HS-5 (cell line): ENCODE measurements around the gene SCNN1B.
"Not testable (repeated sequence)": the region's sequence is repeated elsewhere in the genome, so short reads cannot be mapped to it uniquely, and the experiment has no call there.

Experiments
- DNase-seq: peaks from one replicate; pipeline ENCODE4 v3.0.0-alpha.2; 2012; ENCODE audit warnings: low read depth

Gene SCNN1B

DNA sequence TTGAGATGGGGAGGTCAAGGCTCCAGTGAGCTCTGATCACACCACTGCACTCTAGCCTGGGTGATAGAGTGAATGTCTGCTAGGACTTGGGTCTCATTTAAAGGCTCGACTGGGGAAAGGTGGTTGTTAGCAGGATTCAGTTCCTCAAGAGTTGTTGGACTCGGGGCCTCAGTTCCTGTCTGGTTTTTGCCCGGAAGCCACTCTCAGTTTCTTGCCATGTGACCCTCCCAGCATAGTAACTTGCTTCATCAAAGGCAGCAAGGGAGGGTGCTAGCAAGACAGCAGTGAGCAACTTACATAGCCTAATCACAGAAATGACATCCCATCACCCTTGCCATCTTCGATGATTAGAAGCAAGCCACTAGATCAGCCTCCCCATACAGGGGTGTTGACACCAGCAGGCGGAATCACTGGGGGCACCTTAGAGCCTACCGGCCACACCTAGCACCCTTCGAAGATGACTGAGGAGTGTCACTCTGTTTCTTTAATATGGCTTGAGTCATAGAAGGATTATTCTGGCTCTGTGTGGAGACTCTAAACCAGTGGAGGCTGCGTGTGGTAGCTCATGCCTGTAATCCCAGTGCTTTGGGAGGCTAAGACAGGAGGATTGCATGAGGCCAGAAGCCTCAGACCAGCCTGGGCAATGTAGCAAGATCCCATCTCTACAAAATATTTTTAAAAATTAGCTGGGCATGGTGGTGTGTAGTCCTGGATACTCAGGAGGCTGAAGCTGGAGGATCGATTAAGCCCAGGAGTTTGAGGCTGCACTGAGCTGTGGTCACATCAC, 13.2 kb upstream of the SCNN1B start:
- no peak for DNase-seq

DNA sequence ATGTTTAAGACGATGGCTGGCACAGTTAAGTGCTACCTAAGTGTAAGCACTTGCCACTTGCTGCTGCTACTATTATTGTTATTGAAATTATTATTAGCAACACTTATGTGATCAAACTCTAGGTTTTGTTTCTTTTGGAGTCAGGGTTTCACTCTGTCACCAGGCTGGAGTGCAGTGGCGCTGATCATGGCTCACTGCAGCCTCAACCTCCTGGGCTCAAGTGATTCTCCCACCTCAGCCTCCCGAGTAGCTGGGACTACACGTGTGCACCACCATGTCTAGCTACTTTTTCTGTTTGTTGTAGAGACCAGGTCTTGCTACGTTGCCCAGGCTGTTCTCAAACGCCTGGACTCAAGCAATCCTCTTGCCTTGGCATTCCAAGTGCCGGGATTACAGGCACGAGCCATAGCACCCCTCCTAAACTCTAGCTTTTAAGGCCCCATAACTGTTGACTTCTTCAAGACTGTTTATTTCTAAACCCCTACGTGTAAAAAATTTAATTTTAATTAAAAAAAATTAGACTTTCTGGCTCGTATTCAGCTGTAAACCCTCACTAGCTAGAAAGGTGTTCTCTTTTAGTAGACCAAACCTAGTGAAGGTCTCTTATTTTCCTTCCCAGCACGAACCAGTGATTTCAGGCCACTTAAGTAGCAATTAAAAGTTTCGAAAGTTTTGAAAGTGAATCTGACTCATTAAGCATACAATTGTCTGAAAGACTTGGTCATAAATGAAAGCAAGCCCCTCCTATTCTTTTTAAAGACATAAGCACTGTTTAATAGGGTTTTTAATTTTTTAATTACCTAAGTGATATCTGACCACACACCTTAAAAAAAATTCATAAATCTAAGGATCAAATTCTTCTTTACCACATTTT, 11.7 kb upstream of the SCNN1B start:
- no peak for DNase-seq

DNA sequence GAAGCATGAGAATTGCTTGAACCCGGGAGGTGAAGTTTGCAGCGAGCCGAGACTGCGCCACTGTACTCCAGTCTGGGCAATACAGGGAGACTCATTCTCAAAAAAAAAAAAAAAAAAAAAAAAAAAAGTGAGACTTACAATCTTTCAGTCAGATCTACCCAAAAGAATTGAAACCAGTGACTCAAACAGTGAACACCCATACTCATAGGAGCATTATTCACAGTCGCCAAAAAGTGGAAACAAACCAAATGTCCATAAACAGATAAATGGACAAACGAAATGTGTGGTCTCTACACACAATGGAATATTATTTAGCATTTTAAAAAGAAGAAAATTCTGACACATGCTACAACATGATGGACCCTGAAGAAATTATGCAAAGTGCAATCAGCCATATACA, 9.1 kb upstream of the SCNN1B start:
- no peak for DNase-seq

DNA sequence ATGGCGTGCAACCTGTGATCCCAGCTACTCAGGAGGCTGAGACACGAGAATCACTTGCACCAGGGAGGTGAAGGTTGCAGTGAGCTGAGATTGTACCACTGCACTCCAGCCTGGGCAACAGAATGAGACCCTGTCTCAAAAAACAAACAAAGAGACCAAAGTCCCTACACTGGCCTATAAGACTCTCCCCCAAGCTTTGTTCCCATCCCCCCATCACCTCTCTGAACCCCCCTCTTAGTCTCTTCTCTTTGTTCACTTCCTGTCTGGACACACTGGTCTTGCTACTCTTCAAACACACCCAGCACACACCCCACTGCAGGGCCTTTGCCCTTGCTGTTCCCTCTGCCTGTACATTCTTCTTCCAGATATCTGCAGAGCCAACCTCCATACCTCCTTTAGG, 7.8 kb upstream of the SCNN1B start:
- no peak for DNase-seq

DNA sequence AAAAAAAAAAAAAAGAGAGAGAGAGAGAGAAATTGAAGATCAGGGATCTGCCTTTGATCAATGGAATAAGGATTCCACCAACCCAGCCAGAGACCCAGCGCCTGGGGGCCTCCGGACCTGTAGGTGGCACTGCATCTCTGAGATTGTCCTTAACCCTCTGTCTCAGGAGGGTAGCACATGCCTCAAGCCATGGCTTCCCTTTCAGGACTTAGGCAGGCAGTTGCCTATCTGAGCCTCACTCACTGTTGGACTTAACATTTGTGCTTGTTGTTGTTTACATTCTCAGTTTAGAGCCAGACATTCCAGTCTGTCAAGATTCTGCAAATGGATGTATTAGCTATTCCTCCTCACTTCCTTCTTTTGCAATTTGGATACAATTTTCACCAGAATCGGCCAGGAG, 5.1 kb upstream of the SCNN1B start:
- no peak for DNase-seq

DNA sequence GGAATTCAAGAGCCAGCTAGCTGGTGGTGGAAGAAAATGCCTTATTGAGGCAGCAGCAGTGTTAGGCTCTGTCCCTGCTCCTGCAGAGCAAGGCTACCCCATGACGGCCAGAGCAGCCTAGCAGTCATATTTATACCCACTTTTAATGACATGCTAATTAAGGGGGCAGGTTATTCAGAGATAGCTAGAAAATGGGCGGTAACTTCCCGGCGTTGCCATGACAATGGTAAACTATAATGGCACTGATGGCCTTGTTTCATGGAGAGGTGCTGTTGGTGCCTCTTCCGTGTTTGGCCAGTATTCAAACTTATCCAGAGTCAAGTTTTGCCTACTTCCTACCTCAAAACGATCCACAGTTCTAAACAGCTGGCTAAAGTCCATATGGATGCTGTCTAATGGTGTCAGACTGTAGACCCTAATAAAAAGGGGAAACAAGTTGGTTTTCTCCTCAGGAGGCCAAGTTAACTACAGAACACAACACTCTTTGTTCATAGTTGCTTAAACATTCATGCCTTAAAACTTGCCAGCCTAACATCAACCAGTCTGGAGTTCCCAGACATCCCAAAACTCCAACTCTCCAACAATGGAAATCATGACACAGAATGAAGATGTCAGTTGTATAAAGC, 3.7 kb upstream of the SCNN1B start:
- DNase-seq = no peak

DNA sequence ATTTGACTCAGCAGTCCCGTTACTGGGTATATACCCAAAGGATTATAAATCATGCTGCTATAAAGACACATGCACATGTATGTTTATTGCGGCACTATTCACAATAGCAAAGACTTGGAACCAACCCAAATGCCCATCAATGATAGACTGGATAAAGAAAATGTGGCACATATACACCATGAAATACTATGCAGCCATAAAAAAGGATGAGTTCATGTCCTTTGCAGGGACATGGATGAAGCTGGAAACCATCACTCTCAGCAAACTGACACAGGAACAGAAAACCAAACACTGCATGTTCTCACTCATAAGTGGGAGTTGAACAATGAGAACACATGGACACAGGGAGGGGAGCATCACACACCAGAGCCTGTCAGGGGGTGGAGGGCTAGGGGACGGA, 2.3 kb upstream of the SCNN1B start:
- not testable (repeated sequence) for DNase-seq

DNA sequence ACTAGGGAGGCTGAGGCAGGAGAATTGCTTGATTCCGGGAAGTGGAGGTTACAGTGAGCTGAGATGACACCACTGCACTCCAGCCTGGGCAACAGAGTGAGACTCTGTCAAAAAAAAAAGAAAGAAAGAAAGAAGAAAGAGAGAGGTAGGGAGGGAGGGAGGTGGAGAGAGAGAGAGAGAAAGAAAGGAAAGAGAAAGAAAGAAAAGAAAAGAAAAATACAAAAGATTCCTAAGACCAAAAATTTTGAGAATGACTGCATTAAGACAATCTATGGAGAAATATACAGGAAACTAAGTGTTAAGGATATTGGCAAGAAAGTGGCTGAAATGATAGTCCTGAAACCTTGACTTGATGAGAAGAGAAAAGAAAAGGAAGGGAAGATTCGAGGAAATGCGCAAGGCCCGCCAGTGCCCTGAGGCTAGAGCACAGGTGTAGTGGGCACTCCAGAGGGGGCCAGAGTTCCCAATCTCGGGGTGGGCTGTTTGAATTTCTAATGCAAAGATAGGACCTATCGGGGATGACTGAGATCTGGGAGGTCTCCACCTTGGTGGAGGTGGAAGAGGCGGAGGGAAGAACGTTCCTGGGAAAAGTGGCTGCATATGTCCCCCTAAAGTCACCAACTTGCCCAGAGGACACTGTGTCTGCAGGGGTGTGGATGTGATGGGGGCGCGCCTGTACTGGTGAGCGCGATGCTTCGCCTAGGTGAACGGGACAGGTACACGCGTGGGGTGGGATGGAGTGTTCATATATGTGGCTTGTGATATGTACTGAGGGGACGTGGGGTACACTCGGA, 654 bp upstream of the SCNN1B start:
- DNase-seq = no peak

DNA sequence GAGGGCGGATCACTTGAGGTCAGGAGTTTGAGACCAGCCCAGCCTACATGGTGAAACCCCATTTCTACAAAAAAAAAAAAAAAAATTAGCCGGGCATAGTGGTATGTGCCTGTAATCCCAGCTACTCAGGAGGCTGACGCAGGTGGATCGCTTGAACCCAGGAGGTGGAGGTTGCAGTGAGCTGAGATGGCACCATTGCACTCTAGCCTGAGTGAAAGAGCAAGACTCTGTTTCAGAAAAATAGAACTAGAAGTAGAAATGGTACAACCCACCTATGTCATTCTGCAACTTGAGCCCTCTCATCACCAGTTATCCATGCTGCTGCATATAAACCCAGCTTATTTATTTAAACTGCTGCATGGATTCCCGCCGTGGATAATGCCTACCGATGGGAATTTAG, 1.6 kb downstream of the SCNN1B start:
- DNase-seq = no peak

DNA sequence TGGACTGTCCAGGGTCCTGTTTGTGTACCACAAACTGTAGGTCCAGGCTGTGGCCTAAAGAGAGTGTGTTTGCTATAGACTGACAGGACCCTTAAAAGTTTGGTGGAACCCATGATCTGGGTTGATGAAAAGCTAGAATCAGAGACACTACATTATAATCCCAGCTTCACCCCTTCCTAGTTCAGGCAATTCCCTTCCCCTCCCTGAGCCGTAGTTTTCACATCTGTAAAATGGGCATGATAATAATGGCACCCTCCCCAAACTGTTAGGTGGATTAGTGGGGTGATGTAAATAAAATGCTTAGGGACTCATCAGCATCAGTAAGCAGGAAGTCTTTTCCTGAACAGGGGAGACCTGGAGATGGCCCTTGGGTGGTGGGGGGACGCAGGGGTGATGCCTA, 2.5 kb downstream of the SCNN1B start:
- no peak for DNase-seq

DNA sequence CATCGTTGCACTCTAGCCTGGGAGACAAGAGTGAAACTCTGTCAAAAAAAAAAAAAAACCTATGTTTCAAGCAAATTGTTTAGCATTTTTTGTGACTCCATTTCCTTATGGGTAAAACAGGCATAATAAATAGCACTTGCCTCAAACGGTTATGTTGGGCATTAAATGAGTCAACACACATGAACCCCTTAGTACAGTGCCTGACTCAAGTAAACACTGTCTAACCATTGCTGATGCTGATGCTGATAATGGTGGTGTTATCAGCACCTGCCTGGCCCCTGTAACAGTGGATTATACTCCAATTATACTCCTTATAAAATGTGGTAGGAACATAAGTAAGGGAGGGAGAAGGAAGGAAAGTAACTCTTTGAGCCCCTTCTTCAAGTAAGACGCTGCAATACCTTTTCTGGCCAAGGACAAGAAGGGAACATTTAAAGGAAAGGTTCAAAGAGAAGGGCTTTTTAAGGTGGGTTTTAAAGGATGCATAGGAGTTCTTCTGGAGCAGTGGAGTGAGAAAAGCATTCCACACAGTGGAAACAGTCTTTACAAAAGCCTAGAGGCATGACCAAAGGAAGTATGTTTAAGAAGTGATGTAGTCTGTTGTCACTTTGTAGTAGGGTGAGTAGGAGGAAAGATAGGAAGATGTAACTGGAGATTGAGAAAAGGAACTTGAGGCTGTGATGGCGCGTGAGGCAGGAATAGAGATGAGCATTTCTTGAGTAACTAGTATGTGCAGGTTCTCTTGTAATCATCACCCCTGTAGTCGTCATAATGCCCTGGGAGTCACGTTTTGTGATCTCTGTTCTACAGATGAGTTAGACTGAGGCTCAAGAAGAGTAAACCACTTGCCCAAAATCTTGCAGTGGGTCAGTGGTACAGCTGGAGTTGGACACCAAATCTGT, 4.3 kb downstream of the SCNN1B start:
- no peak for DNase-seq

DNA sequence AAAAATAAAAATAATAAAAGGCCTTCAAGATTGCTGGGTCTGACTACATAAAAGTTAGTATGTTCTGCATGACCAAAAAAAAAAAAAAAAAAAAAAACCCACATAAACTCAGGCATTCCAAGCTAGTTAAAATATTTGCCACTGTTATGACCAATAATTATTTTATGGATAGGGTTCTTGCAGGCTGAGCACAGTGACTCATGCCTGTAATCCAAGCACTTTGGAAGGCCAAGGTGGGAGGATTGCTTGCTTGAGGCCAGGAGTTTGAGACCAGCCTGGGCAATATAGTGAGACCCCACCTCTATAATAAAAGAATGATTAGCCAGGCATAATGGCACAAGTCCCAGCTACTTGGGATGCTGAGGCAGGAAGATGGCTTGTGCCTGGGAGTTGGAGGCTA, 8.1 kb downstream of the SCNN1B start:
- no peak for DNase-seq

DNA sequence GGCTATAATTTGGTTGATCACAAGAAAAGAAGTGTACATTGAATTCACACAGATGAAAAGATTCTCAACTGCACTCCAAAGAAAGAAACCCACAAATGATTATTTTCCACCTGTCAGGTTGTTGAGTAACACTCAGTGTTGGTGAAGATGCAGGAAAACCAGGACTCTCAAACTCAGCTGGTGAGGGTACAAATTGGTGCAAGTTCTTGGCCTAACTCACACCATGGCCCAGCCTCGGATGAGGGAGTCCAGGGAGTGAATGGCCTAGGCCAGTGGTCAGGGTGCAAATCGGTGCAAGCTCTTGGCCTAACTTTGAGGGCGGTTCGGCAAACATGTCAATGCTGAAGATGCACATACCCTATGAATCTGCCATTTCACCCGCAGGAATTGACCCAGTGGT, 8.6 kb downstream of the SCNN1B start:
- DNase-seq = no peak

DNA sequence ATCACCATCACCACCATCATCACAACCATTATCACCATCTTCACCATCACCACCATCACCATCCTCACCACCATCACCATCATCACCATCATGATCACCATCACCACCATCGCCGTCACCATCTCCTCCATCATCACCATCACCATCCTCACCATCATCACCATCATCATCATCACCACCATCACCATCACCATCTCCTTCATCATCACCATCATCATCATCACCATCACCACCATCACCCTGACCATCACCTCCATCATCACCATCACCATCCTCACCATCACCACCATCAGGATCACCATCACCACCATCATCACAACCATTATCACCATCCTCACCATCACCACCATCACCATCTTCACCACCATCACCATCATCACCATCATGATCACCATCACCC, 14.1 kb downstream of the SCNN1B start:
- no peak for DNase-seq

DNA sequence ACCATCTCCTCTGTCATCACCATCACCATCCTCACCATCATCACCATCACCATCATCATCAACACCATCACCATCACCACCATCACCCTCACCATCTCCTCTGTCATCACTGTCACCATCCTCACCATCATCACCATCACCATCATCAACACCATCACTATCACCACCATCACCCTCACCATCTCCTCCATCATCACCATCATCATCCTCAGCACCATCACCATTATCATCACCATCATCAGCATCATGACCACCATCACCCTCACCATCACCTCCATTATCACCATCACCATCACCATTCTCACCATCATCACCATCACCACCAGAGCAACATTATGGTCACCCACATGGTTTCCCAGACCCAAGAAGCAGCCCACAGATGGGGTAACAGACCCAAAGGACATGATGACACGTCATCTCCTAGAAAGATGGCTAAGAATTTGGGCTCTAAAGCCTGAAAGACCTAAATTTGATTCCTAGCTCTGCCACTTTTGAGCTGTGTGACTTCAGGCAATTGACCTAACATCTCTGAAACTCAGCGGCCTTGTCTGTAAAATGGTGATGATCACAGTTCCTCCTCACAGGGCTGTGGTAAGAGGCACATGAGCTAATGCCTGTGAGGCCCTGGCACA, 14.6 kb downstream of the SCNN1B start:
- no peak for DNase-seq

DNA sequence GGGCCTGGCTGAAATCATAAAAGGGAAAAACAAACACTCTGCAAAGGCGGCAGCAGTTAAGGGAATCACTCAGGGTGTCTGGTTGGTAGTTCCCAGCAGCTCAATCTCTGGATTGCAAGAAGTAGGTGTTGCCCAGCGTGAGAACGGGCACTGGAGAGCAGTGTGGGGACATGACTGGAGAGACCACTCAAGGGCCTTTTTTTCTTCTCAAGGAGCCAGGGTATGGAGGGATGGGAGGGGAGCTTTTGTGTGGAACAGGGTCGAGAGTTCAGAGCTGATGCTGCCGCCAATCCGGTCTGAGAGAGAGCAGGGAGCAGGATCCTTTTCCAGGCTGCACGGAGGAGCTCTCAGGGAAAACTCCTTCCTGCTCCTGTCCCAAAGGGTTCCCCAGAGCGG, 15.2 kb downstream of the SCNN1B start:
- DNase-seq = no peak

DNA sequence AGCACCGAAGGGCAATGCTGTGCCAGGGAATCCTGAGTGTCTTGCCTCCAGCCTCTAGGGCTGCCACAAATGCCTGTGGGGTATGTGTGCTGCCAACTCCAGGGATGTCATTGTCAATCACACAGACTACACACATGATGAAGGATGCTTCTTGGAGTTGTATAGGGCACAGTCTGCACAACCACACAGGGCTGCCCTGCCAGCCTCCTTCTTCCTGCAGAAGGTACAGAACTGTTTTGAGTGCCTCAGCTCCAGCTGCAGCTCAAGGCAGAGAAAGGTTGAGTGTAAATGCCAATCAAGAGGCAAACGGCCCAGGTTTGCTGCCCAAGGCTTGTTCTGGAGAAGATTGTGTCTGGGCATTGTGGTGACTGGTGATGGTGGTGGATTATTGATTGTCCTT, 15.6 kb downstream of the SCNN1B start:
- DNase-seq = no peak

DNA sequence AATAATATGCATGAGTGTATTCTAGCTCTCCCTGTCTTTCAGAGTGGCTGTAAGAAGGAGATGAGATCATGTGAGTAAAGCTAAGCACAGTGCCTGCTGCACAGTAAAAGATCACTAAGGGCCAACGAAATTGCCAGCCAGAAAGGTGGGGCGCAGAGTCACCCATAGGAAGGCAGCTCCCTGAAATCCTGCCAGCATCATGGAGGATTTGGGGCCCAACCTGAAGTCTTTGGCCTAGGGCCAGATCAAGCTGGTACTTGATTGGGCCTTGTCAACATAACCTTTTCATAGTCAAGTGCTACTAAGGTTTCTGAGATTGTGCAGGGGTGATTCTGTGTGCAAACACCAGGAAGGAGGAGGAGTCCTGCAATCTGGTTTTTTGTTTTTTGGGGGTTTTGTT, 16.5 kb downstream of the SCNN1B start:
- DNase-seq = no peak

DNA sequence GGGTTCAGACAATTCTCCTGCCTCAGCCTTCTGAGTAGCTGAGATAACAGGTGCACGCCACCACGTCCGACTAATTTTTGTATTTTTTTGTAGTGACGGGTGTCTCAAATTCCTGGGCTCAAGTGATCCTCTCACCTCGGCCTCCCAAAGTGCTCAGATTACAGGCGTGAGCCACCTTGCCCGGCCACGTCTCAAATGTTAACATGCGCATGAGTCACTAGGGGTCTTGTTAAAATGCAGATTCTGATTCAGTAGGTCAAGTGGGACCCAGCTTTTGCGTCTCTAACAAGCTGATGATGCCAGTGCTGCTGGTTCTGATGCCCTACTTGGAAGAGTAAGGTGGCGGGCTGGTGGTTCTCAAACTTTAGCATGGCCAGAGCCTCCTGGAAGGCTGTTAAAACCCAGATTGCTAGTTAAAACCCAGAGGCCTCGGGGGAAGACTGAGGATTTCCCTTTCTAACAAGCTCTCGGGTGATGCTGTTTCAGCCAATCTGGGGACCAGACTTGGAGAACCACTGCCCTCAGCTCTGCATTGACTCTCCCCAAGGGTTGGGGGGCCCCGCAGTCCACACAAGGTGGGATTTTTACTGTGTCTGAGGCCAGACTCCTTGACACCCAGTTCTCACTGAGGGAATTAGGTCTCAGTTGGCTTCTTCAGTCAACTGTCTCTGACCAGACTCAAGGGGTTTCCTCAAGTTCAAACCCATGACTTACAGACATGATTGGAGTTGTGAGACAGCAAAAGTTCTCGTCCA, 17.9 kb downstream of the SCNN1B start:
- no peak for DNase-seq

DNA sequence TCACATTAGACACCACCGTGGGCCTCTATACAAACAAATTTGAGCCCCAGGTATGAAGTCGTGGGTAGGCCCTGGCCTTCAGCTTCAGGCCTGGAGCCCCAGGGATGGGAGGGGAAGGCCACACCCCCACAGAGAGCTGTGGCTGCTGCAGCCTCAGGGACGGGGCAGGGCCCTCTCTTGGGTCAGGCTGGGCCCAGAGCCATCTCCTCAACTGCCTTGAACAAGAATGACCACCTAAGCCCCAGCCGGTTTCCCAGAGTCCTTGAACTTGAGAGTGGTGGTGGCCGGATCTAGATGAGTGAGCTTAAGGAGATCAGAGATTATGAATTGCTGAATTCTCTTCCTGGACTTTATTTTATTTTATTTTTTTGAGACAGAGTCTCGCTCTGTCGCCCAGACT, 18.6 kb downstream of the SCNN1B start:
- DNase-seq = no peak
